ENCODE measurements around the gene ADSS1. TPM values are rescaled to one million over a fixed set of nuclear protein-coding genes. Genes with fewer than 3 reads are reported as not detected.

ADSS1 gene
- total RNA-seq, 1 experiment from 2014 or later = 10.0 TPM

DNA sequence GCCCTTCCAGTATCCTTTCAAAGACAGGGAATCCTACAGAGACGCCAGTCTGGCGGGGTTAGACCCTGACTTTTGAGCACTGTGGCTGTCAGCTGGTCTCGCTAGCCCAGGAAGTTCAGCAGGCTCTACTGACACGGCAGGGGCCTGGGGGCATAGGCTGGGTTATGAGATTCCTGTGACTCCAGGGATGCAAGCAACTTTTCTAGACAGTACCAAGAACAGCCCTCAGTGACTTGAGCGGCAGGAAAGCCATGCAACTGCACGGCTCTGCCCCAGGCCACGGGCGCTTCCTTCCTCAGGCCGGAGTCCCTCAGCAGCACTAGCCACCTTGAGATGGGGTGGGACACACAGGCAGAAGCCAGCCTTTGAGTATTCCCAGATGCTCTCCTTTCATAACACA is 23.8 kb downstream of the ADSS1 start (continued):
- TF ChIP-seq NFYB (CRISPR knock-in tag; conservative IDR thresholded peaks at IDR 0.05; ENCODE audit: low read depth) (no peak), SP1 (CRISPR knock-in tag; conservative IDR thresholded peaks at IDR 0.05) (no peak)
- TF ChIP-seq, protein P1, sequence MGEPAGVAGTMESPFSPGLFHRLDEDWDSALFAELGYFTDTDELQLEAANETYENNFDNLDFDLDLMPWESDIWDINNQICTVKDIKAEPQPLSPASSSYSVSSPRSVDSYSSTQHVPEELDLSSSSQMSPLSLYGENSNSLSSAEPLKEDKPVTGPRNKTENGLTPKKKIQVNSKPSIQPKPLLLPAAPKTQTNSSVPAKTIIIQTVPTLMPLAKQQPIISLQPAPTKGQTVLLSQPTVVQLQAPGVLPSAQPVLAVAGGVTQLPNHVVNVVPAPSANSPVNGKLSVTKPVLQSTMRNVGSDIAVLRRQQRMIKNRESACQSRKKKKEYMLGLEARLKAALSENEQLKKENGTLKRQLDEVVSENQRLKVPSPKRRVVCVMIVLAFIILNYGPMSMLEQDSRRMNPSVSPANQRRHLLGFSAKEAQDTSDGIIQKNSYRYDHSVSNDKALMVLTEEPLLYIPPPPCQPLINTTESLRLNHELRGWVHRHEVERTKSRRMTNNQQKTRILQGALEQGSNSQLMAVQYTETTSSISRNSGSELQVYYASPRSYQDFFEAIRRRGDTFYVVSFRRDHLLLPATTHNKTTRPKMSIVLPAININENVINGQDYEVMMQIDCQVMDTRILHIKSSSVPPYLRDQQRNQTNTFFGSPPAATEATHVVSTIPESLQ (CRISPR knock-in tag; IDR thresholded peaks at IDR 0.05) = no peak

DNA sequence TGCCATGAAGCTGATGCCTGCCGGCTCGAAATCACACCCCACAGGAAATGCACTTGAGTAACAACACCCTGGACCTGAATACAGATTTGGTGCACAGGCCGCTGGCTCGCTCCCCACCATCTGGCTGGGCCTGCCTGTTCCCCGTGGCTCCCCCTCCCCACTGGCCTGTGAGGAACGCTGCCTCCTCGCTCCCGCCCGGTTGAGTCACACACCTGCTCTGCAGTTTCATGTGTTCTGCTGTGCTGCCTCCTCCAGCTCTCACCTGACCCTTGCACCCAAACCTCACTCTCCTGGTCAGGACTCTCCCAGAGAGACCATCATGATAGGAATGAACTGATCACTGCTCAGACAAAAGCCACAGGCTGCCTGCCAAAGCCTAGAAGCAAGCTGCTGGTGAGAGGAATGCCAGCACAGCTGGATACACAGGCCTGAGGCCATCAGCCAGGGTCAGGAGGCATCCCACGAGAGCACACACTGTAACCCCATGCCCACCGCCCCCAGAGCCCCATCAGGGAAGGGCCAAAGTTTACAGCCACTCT is 25.2 kb downstream of the ADSS1 start:
- peaks cover 10% of the 10 kb centered on the region for H3K4me1 Mint-ChIP-seq
- TF ChIP-seq JAZF1 (CRISPR knock-in tag; IDR thresholded peaks at IDR 0.05) (no peak), ZNF317 (CRISPR knock-in tag; IDR thresholded peaks at IDR 0.05; ENCODE audit: borderline replicate concordance, low read depth) (no peak), ZNF396 (CRISPR knock-in tag; IDR thresholded peaks at IDR 0.05; ENCODE audit: borderline replicate concordance) (no peak), JUN (CRISPR knock-in tag; IDR thresholded peaks at IDR 0.05) (no peak), RELA (CRISPR knock-in tag; IDR thresholded peaks at IDR 0.05; ENCODE audit: borderline replicate concordance) (no peak), OVOL2 (CRISPR knock-in tag; IDR thresholded peaks at IDR 0.05; ENCODE audit: borderline replicate concordance) (no peak), GRHL2 (CRISPR knock-in tag; IDR thresholded peaks at IDR 0.05; ENCODE audit: insufficient replicate concordance, severe bottlenecking) (no peak), ZNF219 (CRISPR knock-in tag; IDR thresholded peaks at IDR 0.05; ENCODE audit: borderline replicate concordance) (no peak), ZNF671 (CRISPR knock-in tag; IDR thresholded peaks at IDR 0.05) (no peak)
- TF ChIP-seq, protein P2, sequence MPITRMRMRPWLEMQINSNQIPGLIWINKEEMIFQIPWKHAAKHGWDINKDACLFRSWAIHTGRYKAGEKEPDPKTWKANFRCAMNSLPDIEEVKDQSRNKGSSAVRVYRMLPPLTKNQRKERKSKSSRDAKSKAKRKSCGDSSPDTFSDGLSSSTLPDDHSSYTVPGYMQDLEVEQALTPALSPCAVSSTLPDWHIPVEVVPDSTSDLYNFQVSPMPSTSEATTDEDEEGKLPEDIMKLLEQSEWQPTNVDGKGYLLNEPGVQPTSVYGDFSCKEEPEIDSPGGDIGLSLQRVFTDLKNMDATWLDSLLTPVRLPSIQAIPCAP (CRISPR knock-in tag; IDR thresholded peaks at IDR 0.05) = no peak
- TF ChIP-seq, protein P3, sequence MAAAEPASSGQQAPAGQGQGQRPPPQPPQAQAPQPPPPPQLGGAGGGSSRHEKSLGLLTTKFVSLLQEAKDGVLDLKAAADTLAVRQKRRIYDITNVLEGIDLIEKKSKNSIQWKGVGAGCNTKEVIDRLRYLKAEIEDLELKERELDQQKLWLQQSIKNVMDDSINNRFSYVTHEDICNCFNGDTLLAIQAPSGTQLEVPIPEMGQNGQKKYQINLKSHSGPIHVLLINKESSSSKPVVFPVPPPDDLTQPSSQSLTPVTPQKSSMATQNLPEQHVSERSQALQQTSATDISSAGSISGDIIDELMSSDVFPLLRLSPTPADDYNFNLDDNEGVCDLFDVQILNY (CRISPR knock-in tag; IDR thresholded peaks at IDR 0.05) = no peak
- TF ChIP-seq, protein P4, sequence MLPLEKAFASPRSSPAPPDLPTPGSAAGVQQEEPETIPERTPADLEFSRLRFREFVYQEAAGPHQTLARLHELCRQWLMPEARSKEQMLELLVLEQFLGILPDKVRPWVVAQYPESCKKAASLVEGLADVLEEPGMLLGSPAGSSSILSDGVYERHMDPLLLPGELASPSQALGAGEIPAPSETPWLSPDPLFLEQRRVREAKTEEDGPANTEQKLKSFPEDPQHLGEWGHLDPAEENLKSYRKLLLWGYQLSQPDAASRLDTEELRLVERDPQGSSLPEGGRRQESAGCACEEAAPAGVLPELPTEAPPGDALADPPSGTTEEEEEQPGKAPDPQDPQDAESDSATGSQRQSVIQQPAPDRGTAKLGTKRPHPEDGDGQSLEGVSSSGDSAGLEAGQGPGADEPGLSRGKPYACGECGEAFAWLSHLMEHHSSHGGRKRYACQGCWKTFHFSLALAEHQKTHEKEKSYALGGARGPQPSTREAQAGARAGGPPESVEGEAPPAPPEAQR (CRISPR knock-in tag; IDR thresholded peaks at IDR 0.05) = no peak
- TF ChIP-seq, protein P5, sequence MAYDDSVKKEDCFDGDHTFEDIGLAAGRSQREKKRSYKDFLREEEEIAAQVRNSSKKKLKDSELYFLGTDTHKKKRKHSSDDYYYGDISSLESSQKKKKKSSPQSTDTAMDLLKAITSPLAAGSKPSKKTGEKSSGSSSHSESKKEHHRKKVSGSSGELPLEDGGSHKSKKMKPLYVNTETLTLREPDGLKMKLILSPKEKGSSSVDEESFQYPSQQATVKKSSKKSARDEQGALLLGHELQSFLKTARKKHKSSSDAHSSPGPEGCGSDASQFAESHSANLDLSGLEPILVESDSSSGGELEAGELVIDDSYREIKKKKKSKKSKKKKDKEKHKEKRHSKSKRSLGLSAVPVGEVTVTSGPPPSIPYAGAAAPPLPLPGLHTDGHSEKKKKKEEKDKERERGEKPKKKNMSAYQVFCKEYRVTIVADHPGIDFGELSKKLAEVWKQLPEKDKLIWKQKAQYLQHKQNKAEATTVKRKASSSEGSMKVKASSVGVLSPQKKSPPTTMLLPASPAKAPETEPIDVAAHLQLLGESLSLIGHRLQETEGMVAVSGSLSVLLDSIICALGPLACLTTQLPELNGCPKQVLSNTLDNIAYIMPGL (CRISPR knock-in tag; IDR thresholded peaks at IDR 0.05) = no peak
- POLR2A ChIA-PET = no interaction called here
- H3K36me3 Mint-ChIP-seq = peaks cover 19% of the 10 kb centered on the region
- ATAC-seq (no peak), DNase-seq (ENCODE audit: low spot score) (no peak)
- no peak overlapping the region for H3K27ac Mint-ChIP-seq
- H3K27me3 Mint-ChIP-seq (ENCODE audit: low read depth) = peaks cover 14% of the 10 kb centered on the region
- H3K4me3 Mint-ChIP-seq = no peak overlapping the region
- peaks cover 22% of the 10 kb centered on the region for H3K9me3 Mint-ChIP-seq
- CTCF ChIA-PET = interaction anchor here (1.0 to 2.4 kb wide), 2 partner anchors 20 to 23 kb away, joined by 3 to 11 read pairs; no protein-coding TSS in a partner anchor
